Heart right ventricle (tissue), 16 donors: ENCODE results near the gene TCERG1L. TPM values are rescaled to one million over a fixed set of nuclear protein-coding genes. Genes with fewer than 3 reads are reported as not detected.
"Not testable (repeated sequence)": the region's sequence is repeated elsewhere in the genome, so short reads cannot be mapped to it uniquely, and the experiment has no call there.

Experiments used
- ATAC-seq, 8 donors: fragments of 200-7000 bp; cut with Tn5 transposase; one replicate each; pipeline ENCODE4 v1.9.1; 2020; ENCODE audit warnings: mild to moderate bottlenecking in 8 of 8, moderate library complexity in 8 of 8, moderate number of reproducible peaks in 1 of 8
- DNase-seq, 2 donors: peaks; one replicate each; pipeline ENCODE4 v3.0.0-alpha.2; 2020
- H3K27ac ChIP-seq, 10 donors: fragments of 200-600 bp; sonication (generic) in 2 of 10; one replicate each; pipeline versions ENCODE4 v1.5.0 to v1.8.0; 2020 to 2022; ENCODE audit warnings: mild to moderate bottlenecking in 3 of 10
- H3K27me3 ChIP-seq, 7 donors: fragments of 200-600 bp; one replicate each; pipeline ENCODE4 v1.8.0; 2021 to 2022; ENCODE audit warnings: mild to moderate bottlenecking in 2 of 7
- H3K36me3 ChIP-seq, 9 donors: fragments of 200-600 bp; sonication (generic) in 1 of 9; one replicate each; pipeline versions ENCODE4 v1.5.0 to v1.8.0; 2020 to 2022; ENCODE audit warnings: mild to moderate bottlenecking in 2 of 9
- H3K4me1 ChIP-seq, 9 donors: fragments of 200-600 bp; sonication (generic) in 1 of 9; one replicate each; pipeline versions ENCODE4 v1.5.0 to v1.8.0; 2020 to 2022; ENCODE audit warnings: mild to moderate bottlenecking in 4 of 9
- H3K4me3 ChIP-seq, 10 donors: fragments of 200-600 bp; sonication (generic) in 2 of 10; one replicate each; pipeline versions ENCODE4 v1.5.0 to v1.8.0; 2020 to 2022; ENCODE audit warnings: mild to moderate bottlenecking in 7 of 10, moderate library complexity in 2 of 10
- H3K9me3 ChIP-seq, 11 donors: fragments of 200-600 bp in 10 of 11; sonication (generic) in 2 of 11; one replicate each; pipeline versions ENCODE4 v1.5.0 to v1.8.0; 2013 to 2022; ENCODE audit warnings: mild to moderate bottlenecking in 2 of 11, control low read depth in 1 of 11, moderate library complexity in 1 of 11
- CTCF ChIP-seq, 9 donors: fragments of 200-600 bp; sonication (generic) in 2 of 9; IDR thresholded peaks; one replicate each; pipeline versions ENCODE4 v1.5.0 to v1.8.0; 2021 to 2022; ENCODE audit warnings: antibody characterized with exemption in 9 of 9, mild to moderate bottlenecking in 5 of 9, moderate library complexity in 1 of 9
- WGBS, 2 donors: extraction: QIAGEN DNeasy Blood & Tissue Kit; methylation state at CpG; one replicate each; pipeline ENCODE4 v1.1.7; 2013; ENCODE audit warnings: inconsistent platforms in 1 of 2; 5-methylcytosine and 5-hydroxymethylcytosine counted together
- intact Hi-C, 10 donors: fragments of 100-400 bp; cut with DNase I; formaldehyde crosslinking; loops; one replicate each; pipeline versions ENCODE4 v1.11.1 to v1.14.2; 2022
- polyA plus RNA-seq, 2 donors: library from polyadenylated mRNA; stranded (reverse); fragments of 200-250 nt; gene quantifications; one replicate each; pipeline ENCODE4 v1.2.3, GENCODE V29; 2013
- total RNA-seq, 10 donors: library from RNA; stranded (reverse); fragmentation: NEBNext Ultra II Directional in 3 of 10; extraction: Animal tissue kit (Norgen Biotek cat#: 25700) in 3 of 10; gene quantifications; one replicate each; pipeline versions ENCODE4 v1.2.1 to v1.2.4, GENCODE V29; 2021 to 2023
- donor health status: Arrhythmogenic right ventricular cardiomyopathy.
- donor health status: ischemic (EF 13 %, LVEDD 7.1; RV severe dilation, severe dysfunction).
- donor health status: healthy with polysubstance abuse.
- donor health status: DM: no; HTN: yes; CAD: no.
- donor health status: DM: no; HTN: no; CAD: no.
- donor health status: ischemic (EF 25% LVEDD 6.9; RV normal size, moderate dysfunction).
- donor health status: ischemic (EF 25% LVEDD 5.7; RV mildly dilated, moderate dysfunction).
- donor health status: healthy.
- donor health status: DM: yes; HTN: yes; CAD: no.
- donor health status: Ischemic cardiomyopathy.
- donor health status: ischemic (EF 35%, LVEDD 5.7; RV mildly dilated, moderate dysfunction).
- donor health status: nonischemic (EF 11% LVEDD 7.7; RV severe dilation, severe dysfunction).
- donor health status: DM: yes; HTN: yes; CAD: no.
- donor health status: PGD.
- donor health status: ischemic (EF 29% LVEDD 5.4; RV normal size, mild dysfunction).
- donor health status: nonischemic (EF 23%, LVEDD 6.1; RV moderate dilation, normal function).

Gene TCERG1L
- total and polyA plus RNA-seq, 12 donors: 0.09 TPM; not detected in 10

- ATAC-seq (no peak), DNase-seq (no peak)
- Histone ChIP-seq H3K4me1 (no peaks in the 10 kb centered on the region), H3K9me3 (no peaks in the 10 kb centered on the region), H3K36me3 (no peaks in the 10 kb centered on the region), H3K27ac (no peak overlapping the region), H3K4me3 (no peak overlapping the region), H3K27me3 (peaks cover 0 to 45% (median 11%) of the 10 kb centered on the region in 7 donors)
- no peak for TF ChIP-seq CTCF (IDR thresholded peaks at IDR 0.05)
- intact Hi-C loops: no loop called here
- 77 to 86% methylated on average over 6 of the region's 6 CpGs for WGBS, 2 donors
Observed at GRCh38 chr10:131080571-131080970, 230.9 kb downstream of the TCERG1L start.

- Histone ChIP-seq H3K27ac (no peak overlapping the region), H3K4me3 (no peak overlapping the region), H3K9me3 (no peaks in the 10 kb centered on the region), H3K4me1 (no peaks in the 10 kb centered on the region), H3K36me3 (no peaks in the 10 kb centered on the region), H3K27me3 (peaks cover 0 to 33% (median 9%) of the 10 kb centered on the region in 7 donors)
- no peak for DNase-seq
- TF ChIP-seq CTCF (IDR thresholded peaks at IDR 0.05): no peak
- WGBS, 2 donors: 90 to 93% methylated on average over 8 of the region's 8 CpGs
- ATAC-seq: no peak
- intact Hi-C loops: no loop called here
Observed at GRCh38 chr10:131079314-131079713, 232.2 kb downstream of the TCERG1L start.

GRCh38 chr10:131078882-131079280, 232.6 kb downstream of the TCERG1L start:
- H3K27ac ChIP-seq, H3K36me3 ChIP-seq, DNase-seq, H3K4me3 ChIP-seq, H3K9me3 ChIP-seq, intact Hi-C loops, H3K4me1 ChIP-seq, ATAC-seq: not testable (repeated sequence)
- WGBS, 2 donors: 88 to 89% methylated on average over 19 of the region's 19 CpGs
- peaks cover 0 to 29% (median 9%) of the 10 kb centered on the region in 7 donors for H3K27me3 ChIP-seq

- no peak for DNase-seq
- ATAC-seq: no peak
- 85 to 88% methylated on average over 18 of the region's 18 CpGs for WGBS, 2 donors
- no peaks in the 10 kb centered on the region for H3K4me1 ChIP-seq
- no peak overlapping the region for H3K4me3 ChIP-seq
- intact Hi-C loops: no loop called here
- no peaks in the 10 kb centered on the region for H3K36me3 ChIP-seq
- H3K27ac ChIP-seq: no peak overlapping the region
- peaks cover 0 to 24% (median 8%) of the 10 kb centered on the region in 7 donors for H3K27me3 ChIP-seq
- no peaks in the 10 kb centered on the region for H3K9me3 ChIP-seq
- TF ChIP-seq CTCF (IDR thresholded peaks at IDR 0.05): no peak
Observed at GRCh38 chr10:131078131-131078881, 233.2 kb downstream of the TCERG1L start.

- Histone ChIP-seq H3K27me3 (peaks cover 0 to 19% (median 8%) of the 10 kb centered on the region in 7 donors), H3K4me1 (no peaks in the 10 kb centered on the region), H3K27ac (no peak overlapping the region), H3K4me3 (no peak overlapping the region), H3K9me3 (no peaks in the 10 kb centered on the region), H3K36me3 (no peaks in the 10 kb centered on the region)
- TF ChIP-seq CTCF (IDR thresholded peaks at IDR 0.05): no peak
- intact Hi-C loops: no loop called here
- no peak for ATAC-seq
- DNase-seq: no peak
- WGBS, 2 donors: 80 to 82% methylated on average over 6 of the region's 6 CpGs
Observed at GRCh38 chr10:131077724-131078123, 233.8 kb downstream of the TCERG1L start.
